Measurements from ENCODE around the gene PACRG. TPM values are rescaled to one million over a fixed set of nuclear protein-coding genes. Genes with fewer than 3 reads are reported as not detected.

PACRG gene
- total RNA-seq, 3 donors from 2014 or later = 0.64 to 6.4 (median 4.6) TPM

DNA sequence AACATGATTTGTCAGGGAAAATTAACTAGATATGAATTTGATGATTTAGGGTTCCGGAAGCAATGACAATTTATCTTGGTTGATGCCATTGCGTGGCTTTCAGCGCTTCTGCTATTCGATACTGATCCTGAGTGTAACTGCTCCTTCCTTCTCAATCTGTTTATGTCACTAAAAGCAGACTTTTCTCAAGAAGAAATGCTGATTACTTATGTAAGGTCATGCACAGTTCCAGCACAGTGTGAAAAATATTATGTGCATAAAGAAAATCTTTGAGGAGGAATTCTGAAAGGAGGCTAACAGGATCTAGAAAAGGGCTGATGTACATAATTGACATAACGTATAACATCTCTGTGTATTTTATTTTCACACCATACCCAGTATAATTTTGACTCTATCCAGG, 336.6 kb downstream of the PACRG start:
- intact Hi-C loops (cut with DNase I; ENCODE audit: low total_unique reads) = no loop called here
- Histone ChIP-seq H3K4me1 (no peaks in the 10 kb centered on the region), H3K4me3 (no peak overlapping the region), H3K27me3 (no peaks in the 10 kb centered on the region), H3K9me3 (no peaks in the 10 kb centered on the region), H3K36me3 (no peaks in the 10 kb centered on the region), H3K27ac (no peak overlapping the region)
- TF ChIP-seq POLR2A (IDR thresholded peaks at IDR 0.05) = no peak
- TF ChIP-seq, protein P1, sequence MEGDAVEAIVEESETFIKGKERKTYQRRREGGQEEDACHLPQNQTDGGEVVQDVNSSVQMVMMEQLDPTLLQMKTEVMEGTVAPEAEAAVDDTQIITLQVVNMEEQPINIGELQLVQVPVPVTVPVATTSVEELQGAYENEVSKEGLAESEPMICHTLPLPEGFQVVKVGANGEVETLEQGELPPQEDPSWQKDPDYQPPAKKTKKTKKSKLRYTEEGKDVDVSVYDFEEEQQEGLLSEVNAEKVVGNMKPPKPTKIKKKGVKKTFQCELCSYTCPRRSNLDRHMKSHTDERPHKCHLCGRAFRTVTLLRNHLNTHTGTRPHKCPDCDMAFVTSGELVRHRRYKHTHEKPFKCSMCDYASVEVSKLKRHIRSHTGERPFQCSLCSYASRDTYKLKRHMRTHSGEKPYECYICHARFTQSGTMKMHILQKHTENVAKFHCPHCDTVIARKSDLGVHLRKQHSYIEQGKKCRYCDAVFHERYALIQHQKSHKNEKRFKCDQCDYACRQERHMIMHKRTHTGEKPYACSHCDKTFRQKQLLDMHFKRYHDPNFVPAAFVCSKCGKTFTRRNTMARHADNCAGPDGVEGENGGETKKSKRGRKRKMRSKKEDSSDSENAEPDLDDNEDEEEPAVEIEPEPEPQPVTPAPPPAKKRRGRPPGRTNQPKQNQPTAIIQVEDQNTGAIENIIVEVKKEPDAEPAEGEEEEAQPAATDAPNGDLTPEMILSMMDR (IDR thresholded peaks at IDR 0.05) = no peak
- TF ChIP-seq POLR2AphosphoS5 (IDR thresholded peaks at IDR 0.05) = no peak
- no peak for DNase-seq (ENCODE audit: low spot score in 2 of 2)

DNA sequence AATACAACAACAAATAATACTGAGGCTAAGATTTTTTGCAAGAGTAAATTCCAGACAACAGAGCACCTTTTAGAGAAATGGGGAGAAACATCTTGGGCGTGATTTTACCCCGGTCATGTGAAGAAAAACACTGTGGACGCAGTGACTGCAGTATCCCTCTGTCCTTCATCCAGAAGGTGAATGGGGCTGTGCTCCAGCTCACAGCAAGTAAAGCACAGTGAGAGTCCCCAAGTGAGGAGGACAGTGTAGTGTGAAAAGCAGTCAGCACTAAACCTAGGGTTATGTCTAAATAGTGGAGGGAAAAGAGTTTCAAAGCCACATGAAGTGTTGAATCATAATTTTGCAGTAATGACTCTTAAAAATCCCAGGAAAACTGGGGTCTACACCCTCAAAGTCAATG, 338.4 kb downstream of the PACRG start:
- intact Hi-C loops (cut with DNase I; ENCODE audit: low total_unique reads) = no loop called here

DNA sequence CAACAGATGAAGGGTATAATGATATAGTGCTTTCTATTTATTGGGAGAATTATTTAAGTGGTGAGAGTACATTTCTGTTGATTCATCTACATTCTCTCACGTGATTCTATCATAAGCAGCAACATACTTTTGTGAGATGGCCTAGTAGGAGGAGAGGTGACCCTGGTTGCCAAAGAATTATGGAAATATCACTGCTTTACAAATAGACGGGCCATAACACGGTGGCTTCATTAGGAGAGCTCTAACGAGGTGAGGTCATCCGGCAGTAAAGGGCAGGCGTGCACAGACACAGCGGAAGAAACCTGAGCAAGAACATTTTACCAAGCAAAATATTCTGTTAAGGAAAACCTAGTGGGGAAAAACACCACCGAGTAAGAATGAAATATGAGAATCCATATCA, 349.4 kb downstream of the PACRG start:
- TF ChIP-seq, protein P1 (IDR thresholded peaks at IDR 0.05) = no peak
- TF ChIP-seq POLR2AphosphoS5 (IDR thresholded peaks at IDR 0.05) = no peak
- no peak for TF ChIP-seq POLR2A (IDR thresholded peaks at IDR 0.05)
- no peak for DNase-seq (ENCODE audit: low spot score in 2 of 2)
- no peaks in the 10 kb centered on the region for H3K4me1 ChIP-seq
- peaks cover 0 to 4% of the 10 kb centered on the region in 2 donors for H3K9me3 ChIP-seq
- intact Hi-C loops (cut with DNase I; ENCODE audit: low total_unique reads) = no loop called here
- no peaks in the 10 kb centered on the region for H3K27me3 ChIP-seq
- no peaks in the 10 kb centered on the region for H3K36me3 ChIP-seq
- no peak overlapping the region for H3K4me3 ChIP-seq
- no peak overlapping the region for H3K27ac ChIP-seq

More for the DNA sequence above, 338.4 kb downstream of the PACRG start:
- H3K36me3 ChIP-seq = no peaks in the 10 kb centered on the region
- DNase-seq (ENCODE audit: low spot score in 2 of 2) = no peak
- no peaks in the 10 kb centered on the region for H3K4me1 ChIP-seq
- no peak overlapping the region for H3K4me3 ChIP-seq
- no peaks in the 10 kb centered on the region for H3K27me3 ChIP-seq
- no peak for TF ChIP-seq POLR2AphosphoS5 (IDR thresholded peaks at IDR 0.05)
- no peak for TF ChIP-seq POLR2A (IDR thresholded peaks at IDR 0.05)
- TF ChIP-seq, protein P1 (IDR thresholded peaks at IDR 0.05) = no peak
- H3K27ac ChIP-seq = no peak overlapping the region
- H3K9me3 ChIP-seq = no peaks in the 10 kb centered on the region

DNA sequence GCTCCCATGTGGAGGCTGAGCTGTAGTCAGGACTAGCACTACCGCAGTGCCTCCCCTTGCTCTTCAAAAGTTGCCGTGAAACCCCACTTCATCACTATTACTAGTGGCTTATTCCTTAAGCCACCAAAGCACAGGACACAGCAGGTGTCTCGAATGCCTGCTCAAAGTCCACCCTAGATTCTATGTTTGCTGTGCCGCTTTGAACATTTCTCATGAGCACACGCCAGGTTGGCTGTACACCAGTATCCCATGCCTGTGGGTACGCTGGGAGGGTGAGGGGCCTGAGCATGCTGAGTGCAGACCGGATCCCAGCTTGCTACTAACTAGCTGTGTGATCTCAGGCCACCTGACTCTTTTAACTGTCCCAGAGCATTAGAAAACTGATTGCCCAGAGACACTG, 350.9 kb downstream of the PACRG start:
- intact Hi-C loops (cut with DNase I; ENCODE audit: low total_unique reads) = no loop called here
- no peaks in the 10 kb centered on the region for H3K4me1 ChIP-seq
- H3K27ac ChIP-seq = no peak overlapping the region
- TF ChIP-seq, protein P1 (IDR thresholded peaks at IDR 0.05) = no peak
- TF ChIP-seq POLR2A (IDR thresholded peaks at IDR 0.05) (no peak), POLR2AphosphoS5 (IDR thresholded peaks at IDR 0.05) (no peak)
- H3K27me3 ChIP-seq = no peaks in the 10 kb centered on the region
- DNase-seq (ENCODE audit: low spot score in 2 of 2) = no peak
- peaks cover 0 to 4% of the 10 kb centered on the region in 2 donors for H3K9me3 ChIP-seq
- no peak overlapping the region for H3K4me3 ChIP-seq
- H3K36me3 ChIP-seq = no peaks in the 10 kb centered on the region

DNA sequence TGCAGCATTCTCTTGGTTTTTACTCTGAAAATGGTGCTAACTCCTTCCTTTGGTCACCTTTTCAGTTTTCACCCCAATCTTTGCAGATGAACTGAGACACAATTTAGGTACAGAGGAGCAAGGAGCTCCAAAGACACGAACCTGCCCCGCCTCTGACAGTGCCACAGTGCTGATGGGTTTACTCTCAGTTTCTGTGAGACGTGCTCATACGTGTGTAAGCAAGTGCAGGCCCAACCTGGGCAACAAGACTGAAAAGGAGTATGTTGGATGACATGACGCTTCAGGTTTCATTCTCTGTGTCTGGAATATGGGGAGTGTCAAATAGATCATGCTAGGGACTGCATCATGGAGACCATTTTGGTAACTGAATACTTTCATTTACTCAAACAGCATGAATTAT, 352.5 kb downstream of the PACRG start:
- intact Hi-C loops (cut with DNase I; ENCODE audit: low total_unique reads) = no loop called here
- Histone ChIP-seq H3K36me3 (no peaks in the 10 kb centered on the region), H3K9me3 (peaks cover 0 to 4% of the 10 kb centered on the region in 2 donors), H3K4me1 (no peaks in the 10 kb centered on the region), H3K27me3 (no peaks in the 10 kb centered on the region), H3K4me3 (no peak overlapping the region), H3K27ac (no peak overlapping the region)
- TF ChIP-seq, protein P1 (IDR thresholded peaks at IDR 0.05) = no peak
- no peak for TF ChIP-seq POLR2A (IDR thresholded peaks at IDR 0.05)
- TF ChIP-seq POLR2AphosphoS5 (IDR thresholded peaks at IDR 0.05) = no peak
- DNase-seq (ENCODE audit: low spot score in 2 of 2) = no peak
